NOMO-1 treated with dmso at 0.1 percent for 144 hours (cell line): Measurements from ENCODE around the gene COX19.
"Not testable (repeated sequence)": the region's sequence is repeated elsewhere in the genome, so short reads cannot be mapped to it uniquely, and the experiment has no call there.

Source experiments
- DNase-seq: peaks from one replicate; lab custom pipeline; 2025; ENCODE audit not compliant: unreplicated experiment; lab: John Stamatoyannopoulos, UW

COX19 gene

DNA sequence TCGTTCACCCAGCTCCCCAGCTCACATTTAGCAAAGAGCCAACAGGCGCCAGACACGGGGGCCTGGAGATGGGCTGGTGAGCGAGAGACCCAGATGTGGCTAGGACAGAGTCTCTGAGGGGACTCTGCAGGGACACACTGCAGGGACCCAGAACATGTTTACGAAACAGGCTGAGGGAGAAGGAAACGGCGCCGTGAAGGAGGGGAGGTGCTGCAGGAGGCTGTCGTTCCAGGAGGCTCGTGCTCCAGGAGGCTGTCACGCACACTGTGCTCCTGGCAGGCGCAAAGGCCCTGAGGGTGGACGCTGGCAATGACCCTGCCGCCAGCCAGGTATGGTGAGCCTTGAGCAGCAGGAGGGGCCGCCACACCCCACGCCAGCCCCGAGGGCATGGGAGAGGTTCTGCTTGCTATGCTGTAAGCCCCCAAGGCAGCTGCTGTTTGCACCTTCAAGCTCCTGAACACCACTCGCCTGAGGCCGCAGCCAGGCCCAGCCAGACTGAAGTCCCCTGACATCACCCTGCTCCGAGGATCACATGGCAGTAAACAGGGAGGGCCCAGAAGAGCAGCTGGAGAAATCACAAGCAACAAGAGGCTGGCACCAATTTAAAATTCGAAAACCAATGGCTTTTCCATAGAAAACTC lies 48.2 kb downstream of the COX19 start:
- no peak for DNase-seq

- no peak for DNase-seq
Measured at GRCh38 chr7:926061-927030, 49.0 kb downstream of the COX19 start.

GRCh38 chr7:925601-926000 lies 49.7 kb downstream of the COX19 start:
- DNase-seq = no peak

DNA sequence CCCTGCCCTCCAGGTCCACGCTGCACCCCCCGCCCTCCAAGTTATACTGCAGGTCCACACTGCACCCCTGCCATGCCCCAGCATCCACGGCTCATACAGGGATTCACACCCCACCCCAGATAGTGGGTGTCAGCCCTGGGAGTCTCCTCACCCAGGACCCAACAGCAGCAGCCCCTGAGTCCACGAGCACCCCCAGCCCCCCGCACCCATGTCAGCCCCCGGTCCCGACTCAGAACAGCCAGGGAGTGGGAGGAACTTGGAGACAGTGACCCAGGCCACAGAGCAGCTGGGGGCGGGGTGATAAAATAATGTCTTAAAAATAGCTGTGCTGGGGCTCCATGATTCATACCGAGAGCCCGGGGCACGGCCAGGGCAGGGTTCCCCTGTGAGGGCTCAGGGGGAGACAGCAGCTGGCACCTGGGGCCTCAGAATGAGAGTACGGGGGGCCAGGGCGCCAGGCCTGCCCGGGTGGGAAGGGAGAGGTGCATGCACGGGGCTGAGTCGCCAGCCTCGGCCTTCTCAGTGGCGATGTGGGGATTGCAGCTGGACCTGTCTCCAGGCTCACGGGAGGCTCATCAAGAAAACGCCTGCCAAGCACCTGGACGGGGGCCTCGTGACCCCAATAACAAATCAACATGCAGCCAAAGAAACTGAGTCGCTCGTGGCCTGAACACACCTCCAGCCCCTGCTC lies 50.7 kb downstream of the COX19 start:
- DNase-seq = no peak

DNA sequence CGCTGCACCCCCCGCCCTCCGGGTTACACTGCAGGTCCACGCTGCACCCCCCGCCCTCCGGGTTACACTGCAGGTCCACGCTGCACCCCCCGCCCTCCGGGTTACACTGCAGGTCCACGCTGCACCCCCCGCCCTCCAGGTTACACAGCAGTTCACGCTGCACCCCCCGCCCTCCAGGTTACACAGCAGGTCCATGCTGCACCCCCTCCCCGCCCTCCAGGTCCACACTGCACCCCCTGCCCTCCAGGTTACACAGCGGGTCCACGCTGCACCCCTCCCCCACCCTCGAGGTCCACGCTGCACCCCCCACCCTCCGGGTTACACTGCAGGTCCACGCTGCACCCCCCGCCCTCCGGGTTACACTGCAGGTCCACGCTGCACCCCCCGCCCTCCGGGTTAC lies 51.3 kb downstream of the COX19 start:
- DNase-seq = not testable (repeated sequence)

- peak; percentile 93 for DNase-seq
Measured at GRCh38 chr7:923108-924041, 52.0 kb downstream of the COX19 start.

DNA sequence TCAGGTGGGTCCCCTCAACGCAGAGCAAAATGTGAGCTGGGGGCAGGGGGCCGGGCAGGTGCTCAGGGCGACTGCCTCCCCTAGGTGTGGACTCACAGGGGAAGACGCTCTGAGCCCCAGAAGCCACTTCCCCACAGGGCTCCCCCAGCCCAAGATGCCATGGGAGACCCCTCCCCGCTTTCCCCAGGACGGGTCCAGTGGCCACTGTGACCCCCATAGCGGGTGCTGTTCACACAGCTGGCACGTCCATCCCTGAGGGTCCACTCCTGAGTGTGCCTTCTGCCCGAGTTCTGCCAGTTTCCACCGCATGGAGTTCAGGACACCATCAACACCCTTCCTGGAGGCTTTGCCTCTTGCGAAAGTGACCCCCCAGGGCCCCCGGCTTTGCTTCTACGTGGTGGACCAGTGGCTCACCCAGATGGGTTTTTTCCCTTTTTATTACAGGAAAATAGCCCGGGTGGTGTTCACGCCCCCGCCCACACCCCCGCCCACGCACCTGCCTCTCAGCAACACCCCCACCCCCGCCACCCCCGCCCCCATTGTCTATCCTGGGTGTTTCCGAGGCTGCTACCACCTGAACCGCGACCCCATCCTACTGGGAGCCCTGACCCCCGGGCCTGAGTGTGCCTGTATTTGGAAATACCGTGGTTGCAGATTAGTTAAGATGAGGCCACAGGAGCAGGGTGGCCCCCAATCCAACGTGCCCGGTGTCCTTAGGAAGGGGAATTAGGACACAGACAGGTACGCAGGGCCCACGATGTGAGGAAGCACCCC lies 52.8 kb downstream of the COX19 start:
- DNase-seq = no peak

DNA sequence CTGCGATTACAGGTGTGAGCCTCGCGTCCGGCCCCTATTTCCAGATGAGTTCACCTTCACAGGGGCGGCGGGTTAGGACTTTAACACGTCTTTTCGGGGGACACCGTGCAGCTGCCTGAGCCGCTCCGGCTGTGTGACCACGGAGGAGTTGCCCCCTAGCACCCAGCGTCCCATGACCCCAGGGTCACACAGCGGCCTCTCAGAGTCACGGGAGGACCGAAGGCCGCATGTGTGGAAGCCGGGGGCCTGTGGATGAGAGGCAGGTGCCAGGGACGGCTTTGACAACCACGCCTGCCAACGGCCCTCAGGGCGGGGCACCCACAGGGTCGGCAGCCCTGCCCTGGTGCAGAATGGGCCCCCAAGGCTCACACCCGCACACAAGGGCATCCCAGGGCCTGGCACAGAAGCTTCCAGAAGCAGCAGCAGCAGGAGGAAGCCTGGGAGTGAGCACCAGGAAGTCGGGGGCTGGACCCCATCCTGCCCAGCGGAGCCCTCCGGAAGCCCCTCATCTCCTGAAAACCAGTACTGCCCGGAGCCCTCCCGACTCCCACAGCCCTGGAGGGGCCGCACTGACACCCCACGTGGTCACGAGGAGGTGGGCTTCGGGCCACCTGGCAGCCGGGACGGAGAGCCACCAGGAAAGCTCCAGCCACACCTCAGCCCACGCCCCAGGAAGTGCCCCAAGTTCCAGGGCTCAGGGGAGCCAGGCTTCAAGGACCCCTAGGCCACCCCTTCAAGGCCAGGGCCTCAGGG lies 53.6 kb downstream of the COX19 start:
- no peak for DNase-seq

- DNase-seq = no peak
Measured at GRCh38 chr7:921071-921461, 54.3 kb downstream of the COX19 start.

DNA sequence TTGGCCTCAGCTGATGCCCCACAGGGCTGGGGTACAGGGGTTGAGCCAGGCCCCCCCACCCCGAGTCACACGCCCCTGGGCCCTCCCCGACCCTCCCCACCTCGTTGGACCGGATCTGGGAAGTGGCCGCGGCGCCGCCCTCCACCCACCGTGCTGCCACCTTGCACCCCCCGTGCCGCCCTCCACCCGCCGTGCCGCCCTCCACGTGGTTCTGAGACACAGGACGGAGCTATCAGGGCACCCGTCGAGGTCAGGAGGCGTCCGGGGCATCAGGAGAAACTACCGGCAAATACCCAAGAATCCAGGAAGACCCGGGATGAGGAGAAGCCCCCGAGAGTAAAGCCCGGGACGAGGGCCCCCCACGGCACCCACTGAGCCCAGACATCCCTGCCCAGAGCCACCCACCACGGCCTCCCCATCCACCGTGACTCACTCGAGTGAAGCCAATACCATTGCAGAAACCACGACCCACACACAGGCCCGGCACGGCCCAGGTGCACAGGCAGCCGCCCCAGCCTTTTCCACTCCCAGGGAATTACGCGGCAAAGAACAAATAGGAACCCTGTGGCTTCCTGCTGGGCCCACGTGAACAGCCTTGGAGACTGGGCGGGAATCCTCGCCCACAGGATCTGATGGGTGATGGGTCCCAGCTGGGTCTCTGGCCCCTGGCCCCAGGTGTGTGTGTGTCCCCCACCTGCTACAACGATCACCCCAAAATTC lies 54.8 kb downstream of the COX19 start:
- DNase-seq = no peak

DNA sequence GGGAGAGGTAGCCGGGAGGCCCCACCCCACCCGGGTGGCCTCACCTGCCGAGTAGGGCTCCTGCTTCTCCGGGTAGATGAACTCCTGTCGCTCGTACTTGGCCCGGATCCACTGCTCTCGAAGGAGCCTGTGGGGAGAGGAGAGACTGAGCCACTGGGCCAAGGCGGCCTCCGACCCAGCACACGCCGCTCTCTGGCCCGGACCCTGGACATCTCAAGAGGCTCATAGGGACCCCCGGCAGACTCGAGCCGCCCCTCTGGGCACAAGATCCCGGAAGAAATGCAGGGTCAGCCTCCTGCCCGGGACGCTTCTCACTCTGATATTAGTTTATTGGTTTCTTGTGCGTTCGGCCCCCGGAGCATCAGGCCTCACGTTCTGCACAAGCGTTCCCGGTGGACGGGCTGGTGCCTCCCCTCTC lies 55.4 kb downstream of the COX19 start:
- DNase-seq = no peak

GRCh38 chr7:919114-919442 lies 56.3 kb downstream of the COX19 start:
- no peak for DNase-seq

DNA sequence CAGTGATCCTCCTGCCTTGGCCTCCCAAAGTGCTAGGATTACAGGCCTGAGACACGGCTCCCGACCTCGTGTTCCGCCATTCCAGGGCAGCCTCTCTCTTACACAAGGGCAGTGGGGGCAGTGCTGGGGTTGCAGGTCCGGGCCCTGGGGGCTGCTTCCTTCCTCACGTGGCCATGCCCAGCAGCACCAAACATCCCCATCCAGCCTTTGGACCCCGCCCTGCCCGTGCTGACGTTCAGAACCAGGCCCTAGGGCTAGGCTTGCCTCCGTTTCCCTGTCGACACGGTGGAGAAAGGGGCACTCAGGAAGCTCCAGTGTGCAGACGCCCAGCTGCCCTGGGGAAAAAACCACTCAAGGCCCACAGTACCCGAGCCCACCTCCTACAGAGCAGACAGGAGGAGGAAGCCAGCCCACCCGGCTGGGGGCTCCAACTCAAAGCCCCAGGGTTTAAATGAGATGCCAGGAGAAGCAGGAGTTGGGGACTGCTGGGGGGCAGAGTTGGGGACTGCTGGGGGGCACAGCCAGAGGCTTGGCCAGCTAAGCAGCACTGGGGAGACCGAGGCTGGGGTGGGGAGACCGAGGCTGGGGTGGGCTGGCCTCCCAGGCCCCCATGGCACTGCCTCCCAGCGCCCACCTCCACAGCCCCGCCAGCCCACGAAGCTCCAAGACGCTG lies 56.8 kb downstream of the COX19 start:
- no peak for DNase-seq

GRCh38 chr7:918118-918425 lies 57.3 kb downstream of the COX19 start:
- DNase-seq = no peak

- DNase-seq = no peak
Measured at GRCh38 chr7:917255-918117, 57.9 kb downstream of the COX19 start.

DNA sequence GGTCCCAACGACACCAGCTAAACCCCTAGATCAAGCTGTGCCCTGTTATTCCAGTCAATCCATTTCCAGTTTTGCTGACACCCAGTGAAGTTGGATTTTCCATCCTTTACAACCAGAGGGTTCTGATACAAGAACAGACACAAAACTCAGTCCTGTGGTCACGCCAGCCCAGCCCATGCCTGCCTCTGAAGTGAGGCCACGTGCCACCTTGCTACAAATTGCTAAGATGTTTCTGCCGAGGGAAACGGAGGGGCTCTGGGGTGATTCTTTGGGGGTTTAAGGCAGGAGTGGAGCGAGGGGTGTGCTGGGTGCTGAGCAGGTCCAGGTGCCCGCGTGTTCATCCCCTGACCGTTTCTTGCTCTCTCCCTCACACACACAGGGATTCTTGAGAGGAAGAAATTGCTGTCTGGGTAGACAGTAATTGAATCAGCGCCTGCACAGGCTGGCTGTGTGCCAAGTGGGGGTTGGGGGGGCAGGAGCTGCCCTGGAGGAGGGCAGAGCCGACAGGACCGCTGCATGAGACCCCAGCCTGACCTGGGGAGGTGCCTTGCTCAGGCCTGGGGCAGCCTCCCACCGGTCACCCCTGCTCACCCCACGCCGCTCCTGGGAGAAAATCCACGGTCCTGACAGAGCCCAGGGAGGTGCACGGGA lies 58.9 kb downstream of the COX19 start:
- no peak for DNase-seq
